Choroid plexus epithelial cell (primary cell): Measurements from ENCODE around the gene NIPSNAP3A.
"Not testable (repeated sequence)": the region's sequence is repeated elsewhere in the genome, so short reads cannot be mapped to it uniquely, and the experiment has no call there.

Experiments
- DNase-seq: peaks from one replicate; pipeline ENCODE4 v3.0.0-alpha.2; 2010; ENCODE audit warnings: low read depth
- H3K4me3 ChIP-seq: 2 replicates; pipeline ENCODE4 v1.5.1; 2011; ENCODE audit warnings: low read depth, mild to moderate bottlenecking, control low read depth, low read length, moderate library complexity
- TF ChIP-seq, protein P1 (sequence below): conservative IDR thresholded peaks from 2 replicates; pipeline ENCODE4 v1.5.1; 2011; ENCODE audit warnings: low read depth, mild to moderate bottlenecking, control low read depth, inconsistent platforms, low read length, moderate library complexity

Gene NIPSNAP3A

DNA sequence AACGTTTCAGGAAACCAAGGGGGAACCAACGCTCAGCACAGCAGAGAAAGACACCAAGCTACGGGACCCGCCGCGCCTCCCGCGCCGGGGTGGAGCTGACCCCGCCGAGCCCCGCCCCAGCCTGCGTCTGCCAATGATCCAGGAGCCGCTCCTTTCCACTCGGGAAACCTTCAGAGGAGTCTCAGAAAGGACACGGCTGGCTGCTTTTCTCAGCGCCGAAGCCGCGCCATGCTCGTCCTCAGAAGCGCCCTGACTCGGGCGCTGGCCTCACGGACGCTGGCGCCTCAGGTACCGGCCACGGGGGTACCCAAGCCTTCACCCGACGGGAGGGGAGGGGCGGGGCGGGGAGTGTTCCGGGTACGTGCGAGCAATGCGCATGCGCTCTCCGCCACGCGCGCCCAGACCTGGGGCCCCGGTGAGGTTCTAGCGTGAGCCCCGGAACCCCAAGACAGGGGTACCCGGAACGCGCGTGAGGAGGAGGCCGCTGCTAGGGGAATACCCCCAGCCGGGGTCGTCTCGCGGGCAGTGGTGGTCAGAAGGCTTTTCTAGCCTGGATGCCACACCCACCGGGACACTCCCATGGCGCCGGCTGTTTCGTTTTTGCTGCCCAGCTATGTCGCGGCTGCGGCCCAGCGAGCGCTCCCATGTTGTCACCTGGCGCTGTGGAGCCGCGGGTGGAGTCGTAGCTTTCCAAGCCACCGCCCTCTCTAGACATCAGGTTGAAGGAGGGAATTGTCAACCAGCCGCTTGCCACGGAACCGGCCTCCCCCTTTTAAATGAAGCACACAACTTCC lies at the start of gene NIPSNAP3A:
Gene NIPSNAP3A (plus strand): TSS at position 119 of the 794 bp plus-strand sequence. CDS start 110 bp downstream, at position 229.
- peak within 1 kb of the TSS; percentile 85 for H3K4me3 ChIP-seq
- TF ChIP-seq, protein P1, sequence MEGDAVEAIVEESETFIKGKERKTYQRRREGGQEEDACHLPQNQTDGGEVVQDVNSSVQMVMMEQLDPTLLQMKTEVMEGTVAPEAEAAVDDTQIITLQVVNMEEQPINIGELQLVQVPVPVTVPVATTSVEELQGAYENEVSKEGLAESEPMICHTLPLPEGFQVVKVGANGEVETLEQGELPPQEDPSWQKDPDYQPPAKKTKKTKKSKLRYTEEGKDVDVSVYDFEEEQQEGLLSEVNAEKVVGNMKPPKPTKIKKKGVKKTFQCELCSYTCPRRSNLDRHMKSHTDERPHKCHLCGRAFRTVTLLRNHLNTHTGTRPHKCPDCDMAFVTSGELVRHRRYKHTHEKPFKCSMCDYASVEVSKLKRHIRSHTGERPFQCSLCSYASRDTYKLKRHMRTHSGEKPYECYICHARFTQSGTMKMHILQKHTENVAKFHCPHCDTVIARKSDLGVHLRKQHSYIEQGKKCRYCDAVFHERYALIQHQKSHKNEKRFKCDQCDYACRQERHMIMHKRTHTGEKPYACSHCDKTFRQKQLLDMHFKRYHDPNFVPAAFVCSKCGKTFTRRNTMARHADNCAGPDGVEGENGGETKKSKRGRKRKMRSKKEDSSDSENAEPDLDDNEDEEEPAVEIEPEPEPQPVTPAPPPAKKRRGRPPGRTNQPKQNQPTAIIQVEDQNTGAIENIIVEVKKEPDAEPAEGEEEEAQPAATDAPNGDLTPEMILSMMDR: no peak
- DNase-seq: peak; percentile 69

DNA sequence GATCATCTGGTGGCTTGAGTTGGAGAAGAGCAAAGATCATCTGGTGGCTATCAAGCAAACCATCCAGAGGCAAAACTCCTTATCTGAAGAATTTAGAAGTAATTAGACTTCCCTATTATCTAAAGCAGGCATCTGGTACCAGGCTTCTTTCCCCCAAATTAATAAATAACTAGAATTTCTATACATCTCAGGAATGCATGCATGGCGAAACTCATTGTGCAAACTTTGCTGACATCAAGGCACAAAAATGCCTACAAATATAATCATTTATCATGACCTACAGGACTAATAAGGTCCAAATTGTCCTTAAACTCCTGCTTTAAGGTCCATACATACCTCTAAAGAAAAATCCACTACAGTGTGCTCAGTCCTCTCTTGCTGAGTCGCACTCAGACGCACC lies 47.2 kb upstream of the NIPSNAP3A start:
- TF ChIP-seq, protein P1: no peak
- DNase-seq: no peak
- H3K4me3 ChIP-seq: no peak overlapping the region

DNA sequence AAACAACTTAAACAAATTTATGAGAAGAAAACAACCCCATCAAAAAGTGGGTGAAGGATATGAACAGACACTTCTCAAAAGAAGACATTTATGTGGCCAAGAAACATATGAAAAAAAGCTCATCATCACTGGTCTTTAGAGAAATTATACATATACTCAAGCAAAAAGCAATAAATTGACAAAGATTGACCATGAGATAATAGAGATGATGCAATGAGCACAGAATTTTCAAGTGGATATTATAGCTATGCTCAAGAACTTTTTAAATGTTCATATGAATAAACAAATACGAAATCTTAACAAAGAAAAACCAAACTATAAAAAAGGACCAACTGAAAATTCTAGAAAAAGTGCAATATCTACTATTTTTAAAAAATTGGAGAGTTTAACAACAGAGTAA lies 38.7 kb upstream of the NIPSNAP3A start:
- DNase-seq: not testable (repeated sequence)

DNA sequence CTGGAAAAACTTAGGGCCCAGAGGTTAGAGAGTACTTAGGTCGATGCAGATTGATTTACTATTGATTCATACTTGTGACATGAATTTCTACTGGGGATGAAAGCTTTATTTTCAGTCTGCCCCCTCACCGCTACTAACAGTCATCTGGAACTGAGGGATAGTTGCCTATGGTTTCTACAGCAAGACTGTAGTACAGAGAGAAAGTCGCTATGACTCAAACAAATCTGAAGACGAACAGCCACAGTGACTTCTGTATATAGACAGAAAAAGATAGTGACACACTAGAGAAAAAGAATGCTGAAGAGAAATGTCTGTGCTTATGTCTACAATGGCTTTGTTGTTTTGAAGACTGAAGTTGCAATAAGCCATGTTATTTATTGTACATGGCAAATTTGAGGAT lies 35.9 kb upstream of the NIPSNAP3A start:
- no peak for DNase-seq
- TF ChIP-seq, protein P1: no peak
- no peak overlapping the region for H3K4me3 ChIP-seq

More for the DNA sequence above, 38.7 kb upstream of the NIPSNAP3A start:
- not testable (repeated sequence) for H3K4me3 ChIP-seq

DNA sequence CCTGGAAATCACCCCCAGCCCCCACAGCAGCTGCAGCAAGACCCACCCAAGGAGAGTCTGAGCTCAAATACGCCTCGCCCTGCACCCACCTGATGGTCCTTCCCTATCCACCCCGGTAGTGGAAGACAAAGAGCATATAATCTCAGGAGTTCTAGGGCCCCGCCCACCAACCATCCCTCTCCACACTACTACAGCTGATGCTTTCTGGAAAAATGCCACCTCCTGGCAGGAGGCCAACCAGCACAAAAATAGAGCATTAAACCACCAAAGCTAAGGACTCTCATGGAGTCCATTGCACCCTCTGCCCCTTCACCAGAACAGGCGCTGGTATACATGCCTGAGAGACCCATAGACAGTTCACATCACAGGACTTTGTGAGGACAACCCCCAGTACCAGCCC lies 22.5 kb upstream of the NIPSNAP3A start:
- TF ChIP-seq, protein P1: no peak
- H3K4me3 ChIP-seq: no peak overlapping the region

DNA sequence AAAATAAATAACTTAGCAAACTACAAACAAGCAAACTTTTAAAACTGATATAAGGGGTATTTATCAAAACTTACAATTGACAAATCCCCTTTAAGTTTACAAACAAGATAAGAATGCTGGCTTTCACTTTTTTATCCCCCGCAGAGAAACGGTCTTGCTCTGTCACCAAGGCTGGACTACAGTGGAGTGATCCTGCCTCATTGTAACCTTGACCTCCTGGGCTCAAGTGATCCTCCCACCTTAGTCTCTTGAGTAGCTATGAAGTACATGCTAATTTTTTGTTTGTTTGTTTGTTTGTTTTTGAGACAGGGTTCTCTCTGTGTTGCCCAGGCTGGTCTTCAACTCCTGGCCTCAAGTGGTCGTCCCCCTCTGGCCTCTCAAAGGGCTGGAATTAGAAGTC lies 9.0 kb upstream of the NIPSNAP3A start:
- H3K4me3 ChIP-seq: no peak overlapping the region
- no peak for DNase-seq
- TF ChIP-seq, protein P1: no peak

More for the DNA sequence above, 22.5 kb upstream of the NIPSNAP3A start:
- no peak for DNase-seq

DNA sequence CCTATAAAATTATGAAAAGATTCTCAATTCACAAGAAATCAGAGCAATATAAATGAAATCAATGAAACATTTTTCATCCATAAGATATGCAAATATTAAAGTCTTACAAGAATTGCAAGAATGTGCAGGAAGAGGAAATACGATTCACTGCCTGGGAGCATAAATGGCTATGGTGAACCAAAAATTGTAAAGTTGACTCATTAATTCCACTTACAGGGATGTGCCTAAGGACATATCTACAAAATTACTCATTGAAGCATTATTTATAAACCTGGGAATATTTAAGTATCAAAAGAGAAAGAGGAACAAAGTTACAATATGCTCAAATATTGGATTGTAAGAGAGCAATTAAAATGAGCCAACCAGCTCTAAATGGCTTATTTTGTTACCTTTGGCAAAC lies 6.9 kb upstream of the NIPSNAP3A start:
- TF ChIP-seq, protein P1: no peak
- DNase-seq: peak; percentile 55
- no peak overlapping the region for H3K4me3 ChIP-seq
